ENCODE results near the gene DCAF12.

DCAF12 gene

DNA sequence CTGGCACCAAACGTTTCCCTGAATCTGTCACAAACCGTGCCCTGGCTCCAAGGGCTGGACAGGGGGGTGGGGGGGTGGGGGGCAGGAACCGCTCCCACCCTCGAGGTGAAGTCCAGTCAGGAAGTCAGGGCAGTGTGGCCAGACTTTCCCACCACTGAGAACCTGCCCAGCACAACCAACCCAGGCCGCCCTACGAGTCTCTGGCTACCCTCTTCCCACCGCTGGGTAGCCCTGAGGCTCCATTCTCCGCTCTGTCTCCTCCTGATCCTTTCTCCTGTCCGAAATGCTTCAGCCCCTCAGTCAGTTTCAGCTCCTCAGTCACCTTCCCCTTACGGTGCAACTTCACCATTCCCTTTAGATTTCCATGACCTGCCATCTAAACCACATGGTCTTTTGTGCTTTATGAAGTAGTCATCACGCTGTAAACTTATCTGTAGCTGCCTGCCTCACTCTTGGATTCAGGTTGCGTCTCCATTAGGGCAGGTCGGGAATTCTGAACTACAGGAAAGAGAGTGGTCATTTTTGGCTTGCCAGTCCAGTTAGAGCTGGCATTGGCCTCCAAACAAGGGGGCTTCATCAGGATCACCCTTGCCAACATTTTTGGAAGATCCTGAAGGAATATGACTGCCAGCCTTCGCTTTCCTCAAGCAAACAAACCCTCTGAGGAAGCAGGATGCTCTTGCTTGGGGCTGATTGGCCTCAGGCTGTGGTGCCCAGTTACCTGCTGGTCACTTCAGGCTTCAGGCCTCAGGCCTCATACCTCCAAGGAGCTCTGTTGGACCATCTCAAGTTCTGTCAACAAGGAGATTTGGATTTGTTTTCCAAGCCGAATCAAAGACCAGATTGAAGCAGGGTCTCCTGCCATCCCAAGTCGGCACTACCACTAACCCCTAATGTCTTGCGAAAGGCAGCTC is 794 bp upstream of the DCAF12 start:
- no peak for DNase-seq (ENCODE audit: extremely low read depth in 1 of 2, low read depth in 1 of 2)

DNA sequence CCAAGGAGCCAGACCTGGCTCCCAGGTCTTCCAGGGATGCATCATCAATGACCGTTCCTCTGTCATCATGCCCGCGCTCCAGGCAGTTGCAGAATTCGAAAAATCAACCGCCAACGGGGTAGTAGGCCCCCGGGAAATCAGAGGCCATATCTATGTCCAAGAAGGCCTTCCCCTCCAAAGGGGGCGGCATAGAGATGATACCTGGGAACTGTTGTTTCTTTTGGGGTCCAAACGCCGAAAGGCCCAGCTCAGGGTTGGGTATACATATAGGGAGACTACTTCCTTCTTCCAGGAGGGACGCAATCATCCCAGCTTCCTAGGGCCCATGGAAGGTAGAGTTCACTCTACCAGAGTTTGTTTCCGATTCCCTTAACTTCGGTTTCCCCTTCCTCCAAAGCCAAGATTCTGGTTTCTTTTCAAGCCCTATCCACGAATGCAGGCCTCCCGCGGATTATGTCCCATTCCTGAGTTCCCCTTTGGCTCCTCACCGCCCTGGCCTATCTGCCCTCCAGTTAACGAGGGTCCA is 754 bp downstream of the DCAF12 start:
- no peak for DNase-seq (ENCODE audit: extremely low read depth in 1 of 2, low read depth in 1 of 2)

DNA sequence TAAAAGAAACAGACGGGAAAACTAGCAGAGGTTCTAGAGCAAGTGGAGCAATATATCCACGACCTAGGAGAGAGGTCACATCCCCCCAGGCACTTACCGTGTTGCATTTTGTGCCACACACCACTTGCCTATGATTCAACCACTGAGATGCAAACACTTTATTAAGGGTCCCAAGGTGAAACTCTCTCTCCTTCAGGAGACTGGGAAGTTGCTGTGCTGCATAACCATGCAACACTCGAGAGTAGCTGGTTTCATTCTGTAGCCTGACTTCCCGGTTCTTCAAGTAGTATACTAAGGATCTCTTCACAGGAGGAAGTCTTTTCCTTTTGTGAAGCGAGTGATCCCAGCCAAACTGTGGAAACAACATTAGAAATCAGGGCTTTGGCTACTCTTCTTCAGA is 1.6 kb downstream of the DCAF12 start:
- no peak for DNase-seq (ENCODE audit: extremely low read depth in 1 of 2, low read depth in 1 of 2)

DNA sequence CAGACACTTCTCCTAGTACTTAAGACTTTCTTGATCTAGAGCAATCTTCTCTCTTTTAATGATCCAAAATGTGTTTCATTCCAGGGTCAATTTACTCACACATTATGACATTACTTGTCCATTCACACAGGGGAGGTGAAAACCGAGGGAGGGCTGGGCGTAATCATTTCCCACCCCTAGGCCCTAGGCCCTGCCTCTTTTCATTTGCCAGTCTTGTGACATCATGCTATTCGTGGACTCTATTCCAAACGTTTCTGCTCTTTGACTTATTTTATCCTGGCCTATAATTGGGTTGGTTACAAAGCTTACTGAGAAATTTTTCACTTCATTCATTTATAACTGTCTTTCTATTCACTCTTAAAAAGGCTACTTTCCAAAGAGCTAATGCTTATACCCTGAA is 2.4 kb downstream of the DCAF12 start:
- no peak for DNase-seq (ENCODE audit: extremely low read depth in 1 of 2, low read depth in 1 of 2)

DNA sequence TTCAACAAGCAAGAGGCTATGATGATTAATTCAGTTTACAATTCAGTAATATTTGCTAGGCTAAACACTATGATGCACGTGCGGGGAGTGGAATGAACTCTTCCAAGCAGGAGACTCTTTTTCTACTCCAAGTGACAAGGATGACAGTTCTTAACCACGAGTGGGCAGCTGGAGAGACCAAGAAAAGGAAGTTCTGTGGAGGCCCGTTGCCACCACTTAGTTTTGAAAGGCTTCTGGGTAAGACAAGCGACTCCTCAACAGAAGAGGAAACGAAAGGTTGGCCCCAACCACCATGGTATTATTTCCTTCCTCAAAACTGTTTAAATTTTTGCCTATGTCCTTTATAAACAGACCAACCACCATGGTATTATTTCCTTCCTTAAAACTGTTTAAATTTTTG is 2.8 kb downstream of the DCAF12 start:
- no peak for DNase-seq (ENCODE audit: extremely low read depth in 1 of 2, low read depth in 1 of 2)

DNA sequence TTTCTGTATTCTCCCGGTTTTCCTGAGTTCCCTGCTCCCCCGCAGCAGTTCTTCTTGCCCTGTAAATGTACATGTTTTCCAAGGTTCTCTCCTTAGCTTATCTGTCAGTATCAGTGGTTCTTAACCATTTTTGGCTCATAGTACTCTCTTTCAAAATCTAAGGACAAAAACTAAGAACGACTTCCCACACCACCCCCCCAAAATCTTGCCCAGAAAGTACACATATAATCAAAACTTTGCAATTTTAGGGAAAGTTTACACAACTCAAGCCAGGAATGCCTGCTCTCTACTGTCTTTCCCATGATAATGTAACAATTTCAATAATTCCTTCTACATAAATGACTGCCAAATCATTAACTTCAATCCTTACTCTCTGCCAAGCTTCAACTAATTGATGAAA is 4.5 kb downstream of the DCAF12 start:
- no peak for DNase-seq (ENCODE audit: extremely low read depth in 1 of 2, low read depth in 1 of 2)

DNA sequence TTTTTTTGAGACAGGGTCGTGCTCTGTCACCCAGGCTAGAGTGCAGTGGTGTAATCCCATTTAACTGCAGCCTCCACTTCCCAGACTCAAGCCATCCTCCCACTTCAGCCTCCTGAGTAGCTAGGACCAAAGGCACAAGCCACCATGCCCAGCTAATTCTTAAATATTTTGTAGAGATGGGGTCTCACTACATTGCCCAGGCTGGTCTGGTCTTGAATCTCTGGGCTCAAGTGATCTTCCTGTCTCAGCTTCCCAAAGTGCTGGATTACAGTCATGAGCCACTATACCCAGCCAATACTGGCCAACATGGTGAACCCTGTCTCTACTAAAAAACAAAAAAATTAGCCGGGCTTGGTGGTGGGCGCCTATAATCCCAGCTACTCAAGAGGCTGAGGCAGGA is 6.8 kb downstream of the DCAF12 start:
- DNase-seq (ENCODE audit: extremely low read depth in 1 of 2, low read depth in 1 of 2), result no peak

DNA sequence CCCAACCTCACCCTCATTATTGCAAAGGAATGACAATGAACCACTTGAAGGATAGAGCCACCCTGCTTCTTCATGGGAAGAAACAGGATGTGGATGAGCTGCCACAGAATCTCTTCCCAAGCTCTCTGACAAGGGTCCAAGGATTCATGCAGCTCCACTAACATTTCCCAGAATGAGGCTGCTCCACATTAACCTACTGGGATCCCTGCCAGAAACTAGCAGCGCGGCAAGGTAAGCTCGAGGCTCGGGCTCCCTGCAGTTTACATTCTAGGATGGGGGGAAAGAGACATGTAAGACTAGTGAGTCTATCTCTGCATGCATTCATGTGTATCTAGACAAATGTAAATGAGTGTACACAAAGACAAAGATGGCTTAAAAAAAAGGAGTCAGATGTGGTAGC is 12.1 kb downstream of the DCAF12 start:
- DNase-seq (ENCODE audit: extremely low read depth in 1 of 2, low read depth in 1 of 2), result no peak

DNA sequence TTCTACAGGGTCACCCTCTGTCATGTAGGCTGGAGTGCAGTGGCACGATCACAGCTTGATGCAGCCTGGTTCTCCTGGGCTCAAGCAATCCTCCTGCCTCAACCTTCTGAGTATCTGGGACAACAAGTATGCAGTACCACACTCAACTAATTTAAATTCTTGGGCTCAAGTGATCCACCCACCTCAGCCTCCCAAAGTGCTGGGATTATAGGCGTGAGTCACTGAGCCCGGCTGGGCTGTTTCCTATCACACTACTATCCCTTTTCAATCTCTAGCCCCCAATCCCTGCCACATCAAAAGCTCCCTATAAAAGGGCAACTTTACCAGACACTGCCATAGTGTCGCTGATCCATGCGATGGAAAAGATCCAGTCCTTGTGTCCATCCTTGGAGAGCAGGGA is 20.4 kb downstream of the DCAF12 start:
- no peak for DNase-seq (ENCODE audit: extremely low read depth in 1 of 2, low read depth in 1 of 2)

DNA sequence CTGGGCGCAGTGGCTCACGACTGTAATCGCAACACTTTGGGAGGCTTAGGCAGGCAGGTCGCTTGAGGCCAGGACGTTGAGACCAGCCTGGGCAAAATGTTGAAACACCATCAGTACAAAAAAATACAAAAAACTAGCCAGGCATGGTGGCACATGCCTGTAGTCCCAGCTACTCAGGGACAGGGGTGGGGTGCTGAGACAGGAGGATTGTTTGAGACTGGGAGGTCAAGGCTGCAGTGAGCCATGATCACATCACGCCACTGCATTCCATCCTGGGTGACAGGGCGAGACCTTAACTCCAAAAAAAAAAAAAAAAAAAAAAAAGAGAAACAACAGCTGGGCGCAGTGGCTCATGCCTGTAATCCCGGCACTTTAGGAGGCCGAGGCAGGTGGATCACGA is 23.7 kb downstream of the DCAF12 start:
- no peak for DNase-seq (ENCODE audit: extremely low read depth in 1 of 2, low read depth in 1 of 2)

DNA sequence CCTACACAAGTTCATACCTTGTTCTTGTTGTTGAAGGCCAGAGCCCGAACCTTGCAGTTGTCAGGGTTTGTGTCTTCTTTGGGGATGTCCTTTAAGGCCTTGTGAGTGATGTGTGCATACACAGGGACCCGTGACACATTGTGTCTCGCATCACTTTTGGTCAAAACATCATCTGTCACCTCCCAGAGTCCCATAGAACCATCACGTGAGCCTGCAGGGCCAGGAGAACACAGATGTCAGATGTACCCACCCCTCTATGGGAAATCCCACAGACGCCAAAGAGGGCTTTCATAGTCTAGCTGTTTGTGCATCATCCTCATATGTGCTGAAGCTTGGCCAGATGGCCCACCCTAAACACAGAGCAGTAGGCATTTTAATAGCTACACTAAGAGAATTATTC is 28.2 kb downstream of the DCAF12 start:
- no peak for DNase-seq (ENCODE audit: extremely low read depth in 1 of 2, low read depth in 1 of 2)

DNA sequence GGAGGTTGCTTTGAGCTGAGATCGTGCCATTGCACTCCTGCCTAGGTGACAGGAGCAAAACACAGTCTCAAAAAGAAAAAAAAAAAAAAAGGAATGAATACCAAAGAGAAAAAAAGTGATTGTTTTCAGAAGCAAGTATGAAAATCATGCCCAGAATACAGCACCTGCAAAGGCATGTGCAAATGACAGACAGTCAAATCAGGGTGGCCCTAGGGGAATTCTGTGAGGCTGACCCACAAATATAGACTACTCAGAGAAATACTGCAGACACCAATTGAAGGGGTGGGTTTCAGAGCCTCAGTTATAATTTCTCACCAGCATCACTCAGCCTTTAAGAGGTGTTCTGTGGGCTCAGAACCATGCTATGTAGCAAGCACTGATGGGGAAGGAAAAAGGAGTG is 28.6 kb downstream of the DCAF12 start:
- no peak for DNase-seq (ENCODE audit: extremely low read depth in 1 of 2, low read depth in 1 of 2)

DNA sequence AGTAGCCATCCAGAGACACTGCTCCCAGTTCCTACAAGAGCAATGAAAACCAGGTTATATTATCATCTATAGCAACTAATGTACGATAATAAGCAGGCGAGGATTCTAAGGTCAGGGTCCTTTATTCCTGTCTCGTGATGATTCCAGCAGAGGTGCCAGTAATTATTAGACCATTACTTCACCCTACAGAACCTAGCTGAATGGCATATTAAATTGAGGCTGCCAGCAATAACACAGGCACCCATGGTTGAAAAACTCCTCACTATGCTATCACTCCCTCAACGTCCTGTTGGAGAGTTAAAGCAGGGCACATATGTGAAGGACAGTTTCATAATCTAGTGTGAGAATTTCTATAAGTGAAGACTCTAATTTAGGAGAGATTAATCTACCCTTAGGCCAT is 29.7 kb downstream of the DCAF12 start:
- DNase-seq (ENCODE audit: extremely low read depth in 1 of 2, low read depth in 1 of 2), result no peak

DNA sequence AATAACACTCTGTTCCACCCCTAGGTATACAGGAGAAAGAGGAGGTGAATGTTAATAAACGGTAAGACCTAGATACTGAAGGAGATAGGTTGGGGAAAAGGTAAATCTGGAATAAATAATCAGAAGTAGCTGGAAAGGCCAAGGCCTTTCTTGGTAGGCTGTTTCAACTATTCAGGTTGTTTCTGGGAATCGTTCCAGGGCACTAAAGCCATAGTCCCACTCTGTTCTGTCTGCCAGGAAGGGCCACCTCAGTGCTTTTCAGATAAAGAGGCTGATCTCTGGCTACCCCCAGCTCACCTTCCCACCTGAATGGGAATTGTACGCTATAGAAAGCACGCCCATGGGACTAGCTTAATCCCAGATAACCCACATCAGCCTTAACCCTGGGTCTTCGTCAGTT is 32.9 kb downstream of the DCAF12 start:
- DNase-seq (ENCODE audit: extremely low read depth in 1 of 2, low read depth in 1 of 2), result no peak

DNA sequence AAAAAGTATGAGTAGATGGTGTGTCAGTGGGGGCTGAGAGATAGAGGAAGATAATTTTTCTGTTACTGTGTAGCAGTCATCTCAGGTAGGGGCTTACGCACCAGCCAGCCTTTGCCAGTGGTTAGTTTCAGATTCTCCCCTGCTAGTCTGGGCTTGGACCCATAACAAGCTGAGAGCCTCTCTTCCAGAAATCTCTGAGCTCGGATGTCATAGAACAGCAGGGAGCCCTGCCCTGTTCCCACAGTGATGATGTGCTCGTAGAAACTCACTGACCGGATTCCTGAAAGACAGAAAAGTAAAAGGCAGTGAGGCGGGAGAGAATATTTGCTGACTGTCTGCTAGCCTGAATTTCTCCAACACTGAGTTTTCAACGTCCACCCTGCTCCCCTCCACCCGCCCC is 37.2 kb downstream of the DCAF12 start:
- no peak for DNase-seq (ENCODE audit: extremely low read depth in 1 of 2, low read depth in 1 of 2)

DNA sequence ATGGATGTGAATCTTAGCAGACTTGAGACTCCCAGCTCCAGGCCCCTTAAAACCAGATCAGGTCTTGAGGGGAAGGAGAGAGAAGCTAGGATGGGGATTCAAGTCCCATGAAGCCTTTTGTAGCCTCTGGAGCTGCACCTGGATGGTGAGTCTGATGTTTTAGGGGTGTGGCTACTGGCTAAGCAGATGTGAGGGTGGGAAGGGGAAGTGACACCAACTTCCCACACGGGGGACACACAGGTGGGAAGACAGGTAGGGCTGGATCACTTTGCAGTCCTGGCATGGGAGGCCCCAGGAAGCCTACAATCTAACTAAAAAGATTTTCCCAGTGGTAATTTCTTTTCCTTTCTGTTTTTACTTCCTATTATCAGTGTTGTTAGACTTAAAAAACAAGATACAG is 39.1 kb downstream of the DCAF12 start:
- DNase-seq (ENCODE audit: extremely low read depth in 1 of 2, low read depth in 1 of 2), result no peak

DNA sequence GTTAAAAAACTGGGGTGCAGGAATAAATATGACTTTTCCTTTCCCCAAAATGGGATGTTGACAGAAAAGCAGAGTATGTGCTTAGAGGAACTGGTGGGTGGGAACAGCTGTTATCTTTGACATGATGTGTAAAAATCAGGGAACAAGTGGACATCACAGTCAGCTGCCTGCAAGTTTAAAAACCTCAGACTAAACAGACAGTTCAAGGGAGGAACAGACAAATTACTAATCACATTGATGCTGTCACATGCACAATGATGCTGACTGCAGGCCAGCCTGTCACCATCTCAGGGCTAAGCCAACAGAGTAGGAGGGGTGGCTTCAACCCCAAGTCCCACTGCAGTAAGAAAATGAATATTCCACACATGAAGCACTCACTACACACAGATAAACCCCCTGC is 39.6 kb downstream of the DCAF12 start:
- no peak for DNase-seq (ENCODE audit: extremely low read depth in 1 of 2, low read depth in 1 of 2)

DNA sequence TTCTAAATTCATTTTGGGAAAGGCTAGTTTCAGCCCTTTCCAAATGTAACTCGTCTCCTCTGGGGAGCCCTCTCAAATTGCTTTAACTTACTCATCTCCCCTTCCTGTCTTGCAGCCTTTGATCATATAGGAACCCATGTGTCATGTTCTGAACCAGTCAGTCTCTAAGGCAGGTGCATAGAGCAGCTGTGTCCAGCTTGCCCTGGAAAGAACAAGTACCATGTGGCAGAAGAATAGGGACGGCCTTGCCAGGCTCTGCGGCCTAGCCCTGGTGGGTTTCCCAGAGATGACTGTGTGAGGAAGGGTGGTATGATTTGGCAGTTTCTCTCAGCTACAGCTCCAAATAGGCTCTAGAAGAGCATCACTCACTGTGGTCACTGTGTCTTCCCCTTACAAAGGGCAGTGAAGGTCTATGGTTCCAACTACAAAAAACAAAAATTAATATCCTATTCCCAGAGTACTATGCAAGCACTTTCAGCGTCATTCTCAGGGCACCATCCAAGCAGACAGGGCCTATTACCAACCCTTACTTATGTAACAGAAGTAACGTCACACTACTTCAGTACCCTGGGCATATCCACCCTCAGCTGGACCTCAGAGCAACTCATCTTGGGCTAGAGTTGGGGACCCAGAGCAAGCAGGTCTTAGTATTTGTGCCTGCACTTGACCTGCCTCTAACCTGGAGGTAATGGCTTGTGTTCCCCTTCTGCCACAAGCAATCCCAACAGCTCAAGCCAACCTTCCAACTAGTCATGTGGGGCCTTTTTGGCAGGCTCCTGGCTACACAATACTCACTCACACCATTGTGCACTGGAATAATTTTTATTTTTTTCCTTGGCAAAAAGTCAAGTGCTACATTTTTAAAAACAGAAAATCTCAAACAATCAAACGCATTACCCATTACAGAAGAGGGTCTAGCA is 40.7 kb downstream of the DCAF12 start:
- DNase-seq (ENCODE audit: extremely low read depth in 1 of 2, low read depth in 1 of 2), result no peak

DNA sequence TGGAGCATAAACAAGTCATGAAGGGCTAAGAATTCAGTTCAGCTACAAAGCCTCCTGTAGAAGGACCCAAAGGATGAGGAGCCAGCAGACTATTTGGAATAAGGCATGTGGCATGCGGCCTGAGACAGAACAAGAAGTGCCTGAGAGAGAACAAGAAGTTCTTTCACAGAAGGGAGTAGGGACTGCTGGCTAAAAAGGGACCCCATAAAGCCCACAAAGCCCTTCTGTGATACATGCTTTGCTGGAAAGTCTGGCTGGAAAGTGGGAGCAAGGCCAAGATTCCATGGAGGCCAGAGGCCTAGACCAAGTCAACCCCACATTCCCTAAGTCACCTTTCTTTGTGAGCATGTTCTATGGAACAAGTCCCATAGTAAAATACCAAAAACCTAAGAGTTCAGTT is 41.9 kb downstream of the DCAF12 start:
- DNase-seq (ENCODE audit: extremely low read depth in 1 of 2, low read depth in 1 of 2), result no peak

DNA sequence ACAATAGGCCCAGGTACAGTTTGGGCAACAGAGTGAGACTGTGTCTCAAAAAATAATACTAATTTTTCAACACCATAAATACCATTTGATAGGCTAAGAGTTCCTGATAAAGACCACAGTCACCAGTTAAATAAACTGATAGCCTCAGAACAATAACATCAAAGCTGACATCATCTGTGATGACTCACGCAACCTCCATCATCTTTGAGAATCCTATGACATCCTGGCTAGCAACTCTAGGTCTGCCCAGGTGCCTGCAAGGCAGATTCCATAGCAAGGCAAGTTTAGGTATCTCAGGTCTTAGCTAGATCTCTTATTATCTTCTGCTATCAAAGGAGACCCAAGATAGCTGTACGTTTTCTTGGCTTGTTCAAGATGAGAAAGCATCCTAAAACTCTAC is 47.3 kb downstream of the DCAF12 start:
- DNase-seq (ENCODE audit: extremely low read depth in 1 of 2, low read depth in 1 of 2), result no peak

DNA sequence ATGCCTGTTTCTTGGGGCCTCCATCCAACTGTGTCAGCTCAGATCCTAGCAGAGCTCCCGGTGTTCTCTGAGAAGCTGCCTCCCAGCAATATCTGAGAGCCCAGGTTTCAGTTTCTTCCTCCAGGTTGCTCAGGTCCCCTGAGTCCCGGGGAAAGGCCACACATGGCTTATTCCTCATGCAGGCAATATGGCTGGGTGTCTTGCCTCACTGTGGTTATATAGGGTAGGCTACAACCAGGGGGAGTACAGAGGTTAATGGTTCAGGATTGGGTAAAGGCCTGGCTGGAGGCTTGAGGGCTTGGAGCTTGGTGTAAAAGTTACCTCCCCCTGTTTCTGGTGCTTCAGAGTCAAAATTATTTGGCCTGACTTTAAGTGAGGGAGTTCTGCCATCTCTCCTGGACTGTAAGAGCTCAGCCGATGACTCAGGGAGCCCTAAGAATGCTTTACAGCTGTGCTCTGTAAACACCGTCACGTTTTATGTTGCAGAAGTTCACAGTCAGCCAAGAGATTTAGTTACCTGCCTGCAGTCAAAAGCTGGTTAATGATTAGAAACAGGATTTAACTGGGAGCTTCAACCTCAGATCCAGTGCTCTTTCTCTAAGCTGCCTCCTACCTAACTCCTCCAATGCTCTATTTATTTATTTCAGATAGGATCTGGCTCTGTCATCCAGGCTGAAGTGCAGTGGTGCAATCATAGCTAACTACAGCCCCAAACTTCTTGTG is 53.5 kb downstream of the DCAF12 start:
- DNase-seq (ENCODE audit: extremely low read depth in 1 of 2, low read depth in 1 of 2), result no peak
